ENCODE results near the gene ABCB6. TPM values are rescaled to one million over a fixed set of nuclear protein-coding genes. Genes with fewer than 3 reads are reported as not detected.

Gene ABCB6
- total RNA-seq, 3 donors from 2014 or later: 14.5 to 26.9 (median 18.9) TPM

- H3K36me3 ChIP-seq: peaks cover 12% of the 10 kb centered on the region
- H3K4me3 ChIP-seq: no peak overlapping the region
- no peaks in the 10 kb centered on the region for H3K27me3 ChIP-seq
- H3K4me1 ChIP-seq: peaks cover 11 to 14% of the 10 kb centered on the region in 2 donors
- no peaks in the 10 kb centered on the region for H3K9me3 ChIP-seq
- H3K27ac ChIP-seq: no peak overlapping the region
- intact Hi-C loops (cut with DNase I; ENCODE audit: low total_unique reads): no loop called here
- TF ChIP-seq CTCF (IDR thresholded peaks at IDR 0.05) (no peak), POLR2A (IDR thresholded peaks at IDR 0.05) (no peak)
- DNase-seq (ENCODE audit: low spot score in 2 of 2): no peak
Measured at GRCh38 chr2:219223831-219224610, 5.3 kb upstream of the ABCB6 start.

DNA sequence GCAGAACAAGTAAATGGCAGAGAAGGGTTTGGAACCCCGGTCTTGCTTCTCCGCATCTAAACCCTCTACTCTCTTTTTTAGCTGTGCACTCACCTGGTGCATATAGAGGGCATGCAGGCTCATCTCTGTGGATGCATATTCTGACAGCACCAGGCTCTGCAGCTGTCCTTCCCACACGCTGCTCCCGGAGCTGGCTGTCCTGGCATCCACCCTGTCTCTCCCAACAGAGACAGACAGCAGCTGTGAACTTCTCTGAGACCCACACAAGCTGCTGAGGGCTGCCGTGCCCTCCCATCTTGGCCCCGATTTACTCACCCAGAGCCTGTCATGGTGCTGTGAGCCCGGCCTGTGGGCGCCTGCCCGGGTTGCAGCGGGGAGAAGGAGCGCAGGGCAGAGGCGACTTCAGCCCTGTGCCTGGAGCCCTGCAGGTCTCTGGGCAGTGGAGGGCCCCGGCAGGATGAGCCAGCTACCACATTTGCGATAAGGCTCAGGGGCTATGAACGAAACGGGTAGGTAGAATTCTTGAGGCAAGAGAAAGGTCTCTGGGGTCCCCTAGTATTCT, 3.3 kb upstream of the ABCB6 start:
- peaks cover 12% of the 10 kb centered on the region for H3K36me3 ChIP-seq
- intact Hi-C loops (cut with DNase I; ENCODE audit: low total_unique reads): no loop called here

DNA sequence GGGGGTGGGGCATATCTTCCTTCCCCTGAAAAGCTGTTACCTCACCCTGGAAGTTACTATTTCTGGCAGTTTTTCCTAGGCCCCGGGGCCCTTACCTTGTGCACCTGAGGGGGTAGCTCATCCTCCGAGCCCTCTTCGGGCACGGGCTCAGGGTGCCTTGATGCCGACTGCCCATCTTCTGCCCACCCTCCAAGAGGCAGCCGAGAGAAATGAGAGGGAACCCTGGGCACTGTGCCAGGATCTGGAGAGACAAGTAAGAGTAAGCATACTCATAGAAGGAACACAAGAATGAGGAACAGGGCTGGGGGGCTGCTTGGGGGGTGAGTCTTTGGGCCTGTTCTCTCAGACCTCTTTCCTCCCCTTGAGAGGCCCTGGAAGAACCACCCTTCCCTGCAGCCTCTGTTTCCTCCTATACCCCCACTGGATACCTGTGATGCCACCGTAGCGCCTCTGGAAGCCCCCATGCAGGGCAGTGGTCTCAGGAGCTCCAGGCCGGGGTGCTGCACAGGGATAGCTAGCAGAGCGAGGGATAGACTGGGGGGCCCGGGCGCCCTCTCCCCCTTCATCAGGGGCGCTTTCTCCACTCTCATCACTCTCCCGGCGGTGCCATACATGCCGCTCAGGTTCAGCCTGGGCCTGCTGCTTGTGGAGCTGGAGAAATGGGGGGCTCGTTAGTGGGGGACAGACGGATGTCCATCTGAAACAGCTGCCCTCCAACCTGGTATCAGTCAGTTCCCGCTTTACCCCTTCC, 2.1 kb upstream of the ABCB6 start:
- Histone ChIP-seq H3K4me1 (peaks cover 9 to 17% of the 10 kb centered on the region in 2 donors), H3K36me3 (peaks cover 12% of the 10 kb centered on the region), H3K27me3 (no peaks in the 10 kb centered on the region), H3K9me3 (no peaks in the 10 kb centered on the region), H3K4me3 (no peak overlapping the region), H3K27ac (no peak overlapping the region)
- no peak for DNase-seq (ENCODE audit: low spot score in 2 of 2)
- TF ChIP-seq POLR2A (IDR thresholded peaks at IDR 0.05): no peak
- no peak for TF ChIP-seq CTCF (IDR thresholded peaks at IDR 0.05)
- TF ChIP-seq POLR2AphosphoS5 (IDR thresholded peaks at IDR 0.05): no peak
- intact Hi-C loops (cut with DNase I; ENCODE audit: low total_unique reads): no loop called here

More for the DNA sequence above, 3.3 kb upstream of the ABCB6 start:
- H3K27ac ChIP-seq: no peak overlapping the region
- peaks cover 8 to 17% of the 10 kb centered on the region in 2 donors for H3K4me1 ChIP-seq
- no peak overlapping the region for H3K4me3 ChIP-seq
- TF ChIP-seq POLR2A (IDR thresholded peaks at IDR 0.05): no peak
- no peak for TF ChIP-seq POLR2AphosphoS5 (IDR thresholded peaks at IDR 0.05)
- no peak for TF ChIP-seq CTCF (IDR thresholded peaks at IDR 0.05)
- no peaks in the 10 kb centered on the region for H3K9me3 ChIP-seq
- no peak for DNase-seq (ENCODE audit: low spot score in 2 of 2)
- no peaks in the 10 kb centered on the region for H3K27me3 ChIP-seq

DNA sequence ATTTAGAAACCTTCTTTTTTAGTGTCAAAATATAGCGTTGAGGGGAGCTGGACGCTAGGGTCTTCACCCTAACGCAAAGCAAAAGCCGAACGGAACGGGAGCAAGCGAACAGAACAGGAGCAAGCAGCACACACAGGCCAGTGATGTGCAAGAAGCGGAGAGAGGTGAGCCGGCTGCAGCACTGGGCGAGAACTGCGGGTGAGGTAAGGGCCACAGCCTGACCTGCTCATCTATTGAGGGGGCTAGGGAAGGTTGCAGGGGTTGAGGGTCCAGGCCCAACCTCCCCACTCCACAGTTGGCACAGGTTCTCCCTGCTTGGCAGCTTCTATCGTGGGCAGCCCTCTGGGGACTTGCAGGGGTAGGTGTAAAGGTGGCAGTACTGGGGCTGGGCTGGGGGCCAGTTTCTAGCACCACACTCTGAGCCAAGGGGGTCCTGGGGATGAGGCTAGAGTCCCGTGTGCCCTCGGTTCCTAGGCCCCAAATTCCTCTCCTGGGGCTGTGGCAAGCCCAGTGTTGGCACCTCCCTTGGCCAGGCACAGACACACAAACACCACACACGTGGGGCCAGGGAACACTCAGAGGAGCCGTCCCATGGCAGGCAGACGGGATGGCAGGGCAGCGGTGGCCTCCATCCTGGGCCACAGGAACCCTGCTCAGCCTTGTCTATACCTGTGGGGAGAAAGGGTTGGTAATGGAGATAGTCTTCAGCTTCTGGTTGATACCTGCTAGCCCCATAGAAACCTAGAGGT, 1.2 kb upstream of the ABCB6 start:
- H3K27me3 ChIP-seq: no peaks in the 10 kb centered on the region
- intact Hi-C loops (cut with DNase I; ENCODE audit: low total_unique reads): no loop called here
- no peak for TF ChIP-seq CTCF (IDR thresholded peaks at IDR 0.05)
- DNase-seq (ENCODE audit: low spot score in 2 of 2): no peak
- H3K27ac ChIP-seq: peak overlapping the region in 1 of 2 donors; percentile 0
- H3K4me1 ChIP-seq: peaks cover 9 to 17% of the 10 kb centered on the region in 2 donors
- peaks cover 6% of the 10 kb centered on the region for H3K36me3 ChIP-seq
- no peak overlapping the region for H3K4me3 ChIP-seq
- no peaks in the 10 kb centered on the region for H3K9me3 ChIP-seq

Data from breast epithelium (tissue), 4 donors.